Pancreas (tissue), 10 donors: ENCODE measurements around the gene COX4I1. TPM values are rescaled to one million over a fixed set of nuclear protein-coding genes. Genes with fewer than 3 reads are reported as not detected.

ENCODE experiments used
- ATAC-seq, 4 donors: fragments of 200-7000 bp; cut with Tn5 transposase; one replicate each; pipeline versions ENCODE4 v1.8.0 to v1.9.1; 2020; ENCODE audit warnings: mild to moderate bottlenecking in 4 of 4, moderate library complexity in 4 of 4
- DNase-seq, 6 donors: peaks; one replicate each; pipeline ENCODE4 v3.0.0-alpha.2; 2020
- FAIRE-seq: peaks from 2 replicates; lab custom pipeline; 2012; peaks lifted over from hg19 to GRCh38; lab: Jason Lieb, UNC
- H3K27ac ChIP-seq, 4 donors: fragments of 200-600 bp; sonication (generic); 1 replicate in 3 of 4; 2 replicates in 1 of 4; pipeline versions ENCODE4 v1.5.0 to v1.8.0; 2020
- H3K27me3 ChIP-seq, 4 donors: fragments of 200-600 bp; one replicate each; pipeline ENCODE4 v1.8.0; 2021
- H3K36me3 ChIP-seq, 3 donors: fragments of 200-600 bp; sonication (generic) in 1 of 3; one replicate each; pipeline versions ENCODE4 v1.5.0 to v1.8.0; 2020 to 2021
- H3K4me1 ChIP-seq, 3 donors: fragments of 200-600 bp; one replicate each; pipeline ENCODE4 v1.8.0; 2021
- H3K4me3 ChIP-seq, 4 donors: fragments of 200-600 bp; sonication (generic) in 2 of 4; one replicate each; pipeline versions ENCODE4 v1.5.0 to v1.8.0; 2020 to 2021
- H3K9me3 ChIP-seq, 4 donors: fragments of 200-600 bp; one replicate each; pipeline ENCODE4 v1.8.0; 2021
- CTCF ChIP-seq, 4 donors: fragments of 200-600 bp; sonication (generic) in 3 of 4; IDR thresholded peaks; one replicate each; pipeline versions ENCODE4 v1.5.0 to v1.8.0; 2021; ENCODE audit warnings: antibody characterized with exemption in 4 of 4
- WGBS, 2 donors: extraction: QIAGEN DNeasy Blood & Tissue Kit; methylation state at CpG; one replicate each; pipeline ENCODE4 v1.1.7; 2013; 5-methylcytosine and 5-hydroxymethylcytosine counted together
- intact Hi-C, 3 donors: fragments of 100-400 bp; cut with DNase I; formaldehyde crosslinking; loops; one replicate each; pipeline versions ENCODE4 v1.11.1 to v1.14.2; 2022
- polyA plus RNA-seq, 2 donors: library from polyadenylated mRNA; stranded (reverse); fragments of 200-250 nt; gene quantifications; one replicate each; pipeline ENCODE4 v1.2.3, GENCODE V29; 2013
- total RNA-seq, 6 donors: library from RNA; stranded (reverse); fragmentation: NEBNext Ultra II Directional in 4 of 6; extraction: Animal tissue kit (Norgen Biotek cat#: 25700) in 4 of 6; gene quantifications; one replicate each; pipeline versions ENCODE4 v1.2.1 to v1.2.4, GENCODE V29; 2021 to 2023
- donor health status: healthy with polysubstance abuse.
- donor health status: DM: no; HTN: no; CAD: no; lungs with moderate emphysema.
- donor health status: DM: no; HTN: no; CAD: no.
- donor health status: control.
- donor health status: control.
- donor health status: Bipolar disorder and iron deficiency.
- donor health status: DM: yes; HTN: yes; CAD: no.
- donor health status: DM: no; HTN: no; CAD: no.
- donor health status: DM: no; HTN: no; CAD: no.
- donor health status: DM: yes; HTN: yes; CAD: no.

COX4I1 gene
- total and polyA plus RNA-seq, 8 donors = 198 to 510 (median 260) TPM

GRCh38 chr16:85832570-85833218 lies 33.2 kb downstream of the COX4I1 start:
- no peaks in the 10 kb centered on the region for H3K36me3 ChIP-seq
- no peak for TF ChIP-seq CTCF (IDR thresholded peaks at IDR 0.05)
- peaks cover 0 to 6% (median 0%) of the 10 kb centered on the region in 4 donors for H3K27me3 ChIP-seq
- H3K4me3 ChIP-seq = no peak overlapping the region
- FAIRE-seq = no peak
- H3K4me1 ChIP-seq = no peaks in the 10 kb centered on the region
- peak in 1 of 6 donors; percentile 32 for DNase-seq
- no peaks in the 10 kb centered on the region for H3K9me3 ChIP-seq
- no peak overlapping the region for H3K27ac ChIP-seq
- WGBS, 2 donors = 63 to 70% methylated on average over 21 of the region's 21 CpGs
- intact Hi-C loops = no loop called here
- no peak for ATAC-seq

GRCh38 chr16:85833219-85833920 lies 33.9 kb downstream of the COX4I1 start:
- 63 to 75% methylated on average over 22 of the region's 22 CpGs for WGBS, 2 donors
- no peak for TF ChIP-seq CTCF (IDR thresholded peaks at IDR 0.05)
- Histone ChIP-seq H3K4me3 (no peak overlapping the region), H3K27ac (no peak overlapping the region), H3K9me3 (no peaks in the 10 kb centered on the region), H3K27me3 (peaks cover 0 to 6% (median 0%) of the 10 kb centered on the region in 4 donors), H3K36me3 (no peaks in the 10 kb centered on the region), H3K4me1 (no peaks in the 10 kb centered on the region)
- FAIRE-seq (no peak), DNase-seq (peak in 2 of 6 donors; percentile 43 to 65), ATAC-seq (no peak)
- intact Hi-C loops = no loop called here

GRCh38 chr16:85834741-85835140 lies 35.2 kb downstream of the COX4I1 start:
- intact Hi-C loops = no loop called here
- TF ChIP-seq CTCF (IDR thresholded peaks at IDR 0.05) = no peak
- 69 to 80% methylated on average over 5 of the region's 5 CpGs for WGBS, 2 donors
- peak in 1 of 6 donors; percentile 13 for DNase-seq
- Histone ChIP-seq H3K4me3 (no peak overlapping the region), H3K27me3 (peaks cover 0 to 6% (median 0%) of the 10 kb centered on the region in 4 donors), H3K4me1 (no peaks in the 10 kb centered on the region), H3K9me3 (no peaks in the 10 kb centered on the region), H3K36me3 (no peaks in the 10 kb centered on the region), H3K27ac (no peak overlapping the region)
- FAIRE-seq = no peak
- no peak for ATAC-seq

GRCh38 chr16:85835227-85835751 lies 35.8 kb downstream of the COX4I1 start:
- H3K27me3 ChIP-seq = peaks cover 0 to 6% (median 0%) of the 10 kb centered on the region in 4 donors
- no peaks in the 10 kb centered on the region for H3K4me1 ChIP-seq
- FAIRE-seq = no peak
- no peak for ATAC-seq
- TF ChIP-seq CTCF (IDR thresholded peaks at IDR 0.05) = no peak
- DNase-seq = peak in 2 of 6 donors; percentile 52 to 63
- H3K9me3 ChIP-seq = no peaks in the 10 kb centered on the region
- 53 to 68% methylated on average over 21 of the region's 21 CpGs for WGBS, 2 donors
- intact Hi-C loops = no loop called here
- H3K4me3 ChIP-seq = no peak overlapping the region
- no peak overlapping the region for H3K27ac ChIP-seq
- no peaks in the 10 kb centered on the region for H3K36me3 ChIP-seq
